IMR-90 (cell line): ENCODE results near the gene CNKSR2.

Experiments used
- MXI1 ChIP-seq: IDR thresholded peaks from 2 replicates; pipeline ENCODE4 v1.6.1; 2012; ENCODE audit warnings: low read depth, mild to moderate bottlenecking, low read length, moderate library complexity, borderline replicate concordance
- POLR2A ChIP-seq: IDR thresholded peaks from 2 replicates; pipeline ENCODE4 v1.6.1; 2012; ENCODE audit warnings: mild to moderate bottlenecking, low read depth, low read length
- RAD21 ChIP-seq: IDR thresholded peaks from 2 replicates; pipeline ENCODE4 v1.6.1; 2012; ENCODE audit warnings: low read length, improper control_type of control experiment
- RCOR1 ChIP-seq: IDR thresholded peaks from 2 replicates; pipeline ENCODE4 v1.6.1; 2012; ENCODE audit warnings: mild to moderate bottlenecking, low read length, improper control_type of control experiment; ENCODE audit not compliant: insufficient replicate concordance
- TF ChIP-seq, protein P1 (sequence below): conservative IDR thresholded peaks from 2 replicates; pipeline ENCODE4 v1.5.1; 2012; ENCODE audit warnings: mild to moderate bottlenecking, low read depth, low read length, improper control_type of control experiment
- TF ChIP-seq, protein P2 (sequence below): fragments of 150-350 bp; IDR thresholded peaks from 2 replicates; pipeline ENCODE4 v1.6.1; 2016; ENCODE audit warnings: low read depth, mild to moderate bottlenecking, low read length, moderate library complexity, borderline replicate concordance

DNA sequence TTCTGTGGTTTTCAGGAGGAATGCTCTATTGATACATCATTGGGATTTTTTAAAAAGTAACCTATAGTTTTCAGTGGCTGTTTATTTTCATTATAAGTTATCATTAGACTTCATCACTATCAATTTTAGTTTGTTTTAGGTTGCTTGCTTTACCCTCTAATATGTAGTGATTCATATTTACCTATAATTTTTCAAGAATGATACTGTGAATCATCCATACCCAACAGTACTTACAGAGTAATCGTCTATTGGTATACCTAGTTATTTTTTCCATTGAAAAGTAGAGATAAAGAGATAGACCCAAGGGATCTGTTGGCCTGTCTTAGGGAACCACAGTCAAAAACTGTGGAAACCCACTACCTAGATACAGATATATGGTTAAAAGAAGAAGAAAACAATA is 200.6 kb downstream of the CNKSR2 start:
- TF ChIP-seq, protein P1, sequence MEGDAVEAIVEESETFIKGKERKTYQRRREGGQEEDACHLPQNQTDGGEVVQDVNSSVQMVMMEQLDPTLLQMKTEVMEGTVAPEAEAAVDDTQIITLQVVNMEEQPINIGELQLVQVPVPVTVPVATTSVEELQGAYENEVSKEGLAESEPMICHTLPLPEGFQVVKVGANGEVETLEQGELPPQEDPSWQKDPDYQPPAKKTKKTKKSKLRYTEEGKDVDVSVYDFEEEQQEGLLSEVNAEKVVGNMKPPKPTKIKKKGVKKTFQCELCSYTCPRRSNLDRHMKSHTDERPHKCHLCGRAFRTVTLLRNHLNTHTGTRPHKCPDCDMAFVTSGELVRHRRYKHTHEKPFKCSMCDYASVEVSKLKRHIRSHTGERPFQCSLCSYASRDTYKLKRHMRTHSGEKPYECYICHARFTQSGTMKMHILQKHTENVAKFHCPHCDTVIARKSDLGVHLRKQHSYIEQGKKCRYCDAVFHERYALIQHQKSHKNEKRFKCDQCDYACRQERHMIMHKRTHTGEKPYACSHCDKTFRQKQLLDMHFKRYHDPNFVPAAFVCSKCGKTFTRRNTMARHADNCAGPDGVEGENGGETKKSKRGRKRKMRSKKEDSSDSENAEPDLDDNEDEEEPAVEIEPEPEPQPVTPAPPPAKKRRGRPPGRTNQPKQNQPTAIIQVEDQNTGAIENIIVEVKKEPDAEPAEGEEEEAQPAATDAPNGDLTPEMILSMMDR, result no peak
- TF ChIP-seq POLR2A (no peak), MXI1 (no peak), RCOR1 (no peak), RAD21 (no peak)
- TF ChIP-seq, protein P2, sequence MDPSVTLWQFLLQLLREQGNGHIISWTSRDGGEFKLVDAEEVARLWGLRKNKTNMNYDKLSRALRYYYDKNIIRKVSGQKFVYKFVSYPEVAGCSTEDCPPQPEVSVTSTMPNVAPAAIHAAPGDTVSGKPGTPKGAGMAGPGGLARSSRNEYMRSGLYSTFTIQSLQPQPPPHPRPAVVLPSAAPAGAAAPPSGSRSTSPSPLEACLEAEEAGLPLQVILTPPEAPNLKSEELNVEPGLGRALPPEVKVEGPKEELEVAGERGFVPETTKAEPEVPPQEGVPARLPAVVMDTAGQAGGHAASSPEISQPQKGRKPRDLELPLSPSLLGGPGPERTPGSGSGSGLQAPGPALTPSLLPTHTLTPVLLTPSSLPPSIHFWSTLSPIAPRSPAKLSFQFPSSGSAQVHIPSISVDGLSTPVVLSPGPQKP, result no peak
